UCSD-AML1 (cell line): ENCODE measurements around the gene TMEM198.

Experiments used
- DNase-seq: peaks from one replicate; lab custom pipeline; 2025; ENCODE audit not compliant: unreplicated experiment; lab: John Stamatoyannopoulos, UW

TMEM198 gene

GRCh38 chr2:219575566-219576504, 32.0 kb downstream of the TMEM198 start:
- no peak for DNase-seq

GRCh38 chr2:219576505-219577388, 32.9 kb downstream of the TMEM198 start:
- DNase-seq: no peak

GRCh38 chr2:219578811-219579613, 35.2 kb downstream of the TMEM198 start:
- DNase-seq: no peak

- DNase-seq: no peak
These were observed 37.5 kb downstream of the TMEM198 start for GRCh38 chr2:219581346-219581745.

GRCh38 chr2:219591091-219591490, 47.3 kb downstream of the TMEM198 start:
- DNase-seq: no peak

GRCh38 chr2:219592736-219593135, 48.9 kb downstream of the TMEM198 start:
- DNase-seq: no peak

- DNase-seq: no peak
These were observed 49.3 kb downstream of the TMEM198 start for GRCh38 chr2:219593154-219593553.

- no peak for DNase-seq
These were observed 51.4 kb downstream of the TMEM198 start for GRCh38 chr2:219595256-219595655.

- no peak for DNase-seq
These were observed 53.2 kb downstream of the TMEM198 start for GRCh38 chr2:219596954-219597551.

GRCh38 chr2:219597552-219598307, 53.9 kb downstream of the TMEM198 start, which contains the start of gene STK11IP:
Gene STK11IP (plus strand): TSS chr2:219597857. CDS start chr2:219598120, 263 bp downstream.
- DNase-seq: peak; percentile 96

GRCh38 chr2:219598308-219599078, 54.7 kb downstream of the TMEM198 start:
- no peak for DNase-seq
